PC-9 (cell line): ENCODE results near the gene ABHD1.

Source experiments
- CTCF ChIP-seq: fragments of 200-600 bp; sonication (generic); conservative IDR thresholded peaks from 2 replicates; pipeline ENCODE4 v1.6.1; 2017; ENCODE audit warnings: mixed run types, antibody characterized with exemption, mild to moderate bottlenecking, moderate library complexity
- EZH2 ChIP-seq: fragments of 200-600 bp; sonication (generic); IDR thresholded peaks from 2 replicates; pipeline ENCODE4 v1.8.0; 2017; ENCODE audit warnings: antibody characterized with exemption, low read depth

DNA sequence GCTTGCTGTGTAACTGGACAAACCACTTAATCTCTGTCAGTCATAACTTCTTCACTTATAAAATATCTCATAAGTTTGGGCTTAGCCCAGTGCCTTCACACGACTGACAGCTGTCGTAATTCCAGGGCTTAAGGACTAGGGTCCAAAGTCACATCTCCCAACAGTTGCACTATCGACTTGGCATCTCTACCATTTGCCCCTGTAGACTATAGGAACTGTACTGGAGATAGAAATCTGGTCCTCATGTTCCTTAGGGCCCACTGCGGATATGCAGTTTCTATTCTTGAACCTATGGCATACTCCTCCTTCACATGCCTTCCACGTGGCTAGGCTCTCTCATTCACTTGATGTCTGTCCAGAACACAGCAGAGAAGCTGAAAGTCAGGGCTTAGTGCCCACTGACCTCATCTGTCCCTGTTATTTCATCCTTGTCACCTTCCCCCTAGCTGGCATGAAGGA is 2.7 kb downstream of the ABHD1 start:
- TF ChIP-seq EZH2 (no peak), CTCF (no peak)
